ENCODE data around the gene STRIP1. TPM values are rescaled to one million over a fixed set of nuclear protein-coding genes. Genes with fewer than 3 reads are reported as not detected.

Gene STRIP1
- polyA plus RNA-seq, 1 of the 3 experiments (the other 2 are of a cell fraction) = 34.6 TPM

DNA sequence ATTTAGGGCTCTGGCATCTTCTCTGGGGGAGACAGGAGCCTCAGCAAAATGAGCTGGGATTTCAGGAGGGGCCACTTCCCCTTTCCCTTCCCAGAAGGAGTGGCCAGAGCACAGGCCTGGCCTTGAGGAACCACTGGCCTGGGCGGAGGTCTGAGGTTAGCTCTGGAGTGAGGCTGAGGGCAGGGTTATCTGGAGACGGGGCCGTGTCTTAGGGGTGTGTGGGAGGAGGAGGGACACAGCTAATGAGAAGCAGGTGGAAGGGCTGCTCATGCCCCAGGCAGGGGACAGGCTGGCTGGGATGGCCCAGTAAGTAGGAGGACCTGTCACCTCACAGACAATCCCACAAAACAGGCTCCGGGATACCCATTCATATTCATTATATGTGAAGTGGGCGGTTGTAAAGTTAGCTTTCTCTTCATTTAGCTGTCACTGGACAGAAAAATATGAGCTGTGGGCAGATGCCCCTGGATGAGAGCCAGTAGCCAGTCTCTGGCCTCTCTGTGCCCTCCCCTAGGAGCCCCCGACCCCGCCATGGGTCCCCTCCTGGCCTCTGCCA is 23.6 kb downstream of the STRIP1 start (continued):
- TF ChIP-seq, protein P1, sequence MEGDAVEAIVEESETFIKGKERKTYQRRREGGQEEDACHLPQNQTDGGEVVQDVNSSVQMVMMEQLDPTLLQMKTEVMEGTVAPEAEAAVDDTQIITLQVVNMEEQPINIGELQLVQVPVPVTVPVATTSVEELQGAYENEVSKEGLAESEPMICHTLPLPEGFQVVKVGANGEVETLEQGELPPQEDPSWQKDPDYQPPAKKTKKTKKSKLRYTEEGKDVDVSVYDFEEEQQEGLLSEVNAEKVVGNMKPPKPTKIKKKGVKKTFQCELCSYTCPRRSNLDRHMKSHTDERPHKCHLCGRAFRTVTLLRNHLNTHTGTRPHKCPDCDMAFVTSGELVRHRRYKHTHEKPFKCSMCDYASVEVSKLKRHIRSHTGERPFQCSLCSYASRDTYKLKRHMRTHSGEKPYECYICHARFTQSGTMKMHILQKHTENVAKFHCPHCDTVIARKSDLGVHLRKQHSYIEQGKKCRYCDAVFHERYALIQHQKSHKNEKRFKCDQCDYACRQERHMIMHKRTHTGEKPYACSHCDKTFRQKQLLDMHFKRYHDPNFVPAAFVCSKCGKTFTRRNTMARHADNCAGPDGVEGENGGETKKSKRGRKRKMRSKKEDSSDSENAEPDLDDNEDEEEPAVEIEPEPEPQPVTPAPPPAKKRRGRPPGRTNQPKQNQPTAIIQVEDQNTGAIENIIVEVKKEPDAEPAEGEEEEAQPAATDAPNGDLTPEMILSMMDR (IDR thresholded peaks at IDR 0.05) = no peak
- no peak for TF ChIP-seq FOSL2 (IDR thresholded peaks at IDR 0.05; ENCODE audit: borderline replicate concordance, low read depth)
- no peak for TF ChIP-seq TAF1 (IDR thresholded peaks at IDR 0.05; ENCODE audit: borderline replicate concordance, low read depth, low read length)
- no peak for TF ChIP-seq JUND (IDR thresholded peaks at IDR 0.05)
- peak; percentile 81 for TF ChIP-seq GATA2 (CRISPR knock-in tag; IDR thresholded peaks at IDR 0.05)
- peak; percentile 81 for TF ChIP-seq TCF12 (IDR thresholded peaks at IDR 0.05)
- TF ChIP-seq CHD2 (IDR thresholded peaks at IDR 0.05; ENCODE audit: low read length, partially characterized antibody) = peak; percentile 84
- peak; percentile 8; the same call in 1 of the 2 replicates for TF ChIP-seq SMC3 (IDR thresholded peaks at IDR 0.05; ENCODE audit: low read depth, low read length)
- TF ChIP-seq GABPA (IDR thresholded peaks at IDR 0.05; ENCODE audit: low read depth) = no peak
- TF ChIP-seq, protein P2, sequence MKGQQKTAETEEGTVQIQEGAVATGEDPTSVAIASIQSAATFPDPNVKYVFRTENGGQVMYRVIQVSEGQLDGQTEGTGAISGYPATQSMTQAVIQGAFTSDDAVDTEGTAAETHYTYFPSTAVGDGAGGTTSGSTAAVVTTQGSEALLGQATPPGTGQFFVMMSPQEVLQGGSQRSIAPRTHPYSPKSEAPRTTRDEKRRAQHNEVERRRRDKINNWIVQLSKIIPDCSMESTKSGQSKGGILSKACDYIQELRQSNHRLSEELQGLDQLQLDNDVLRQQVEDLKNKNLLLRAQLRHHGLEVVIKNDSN (IDR thresholded peaks at IDR 0.05; ENCODE audit: borderline replicate concordance, low read depth) = no peak
- peak; percentile 87 for TF ChIP-seq RCOR1 (IDR thresholded peaks at IDR 0.05; ENCODE audit: low read length)
- TF ChIP-seq FOXJ3 (CRISPR knock-in tag; IDR thresholded peaks at IDR 0.05) = peak; percentile 92
- TF ChIP-seq EZH2phosphoT487 (IDR thresholded peaks at IDR 0.05; ENCODE audit: borderline replicate concordance, low read depth) = no peak
- TF ChIP-seq, protein P3, sequence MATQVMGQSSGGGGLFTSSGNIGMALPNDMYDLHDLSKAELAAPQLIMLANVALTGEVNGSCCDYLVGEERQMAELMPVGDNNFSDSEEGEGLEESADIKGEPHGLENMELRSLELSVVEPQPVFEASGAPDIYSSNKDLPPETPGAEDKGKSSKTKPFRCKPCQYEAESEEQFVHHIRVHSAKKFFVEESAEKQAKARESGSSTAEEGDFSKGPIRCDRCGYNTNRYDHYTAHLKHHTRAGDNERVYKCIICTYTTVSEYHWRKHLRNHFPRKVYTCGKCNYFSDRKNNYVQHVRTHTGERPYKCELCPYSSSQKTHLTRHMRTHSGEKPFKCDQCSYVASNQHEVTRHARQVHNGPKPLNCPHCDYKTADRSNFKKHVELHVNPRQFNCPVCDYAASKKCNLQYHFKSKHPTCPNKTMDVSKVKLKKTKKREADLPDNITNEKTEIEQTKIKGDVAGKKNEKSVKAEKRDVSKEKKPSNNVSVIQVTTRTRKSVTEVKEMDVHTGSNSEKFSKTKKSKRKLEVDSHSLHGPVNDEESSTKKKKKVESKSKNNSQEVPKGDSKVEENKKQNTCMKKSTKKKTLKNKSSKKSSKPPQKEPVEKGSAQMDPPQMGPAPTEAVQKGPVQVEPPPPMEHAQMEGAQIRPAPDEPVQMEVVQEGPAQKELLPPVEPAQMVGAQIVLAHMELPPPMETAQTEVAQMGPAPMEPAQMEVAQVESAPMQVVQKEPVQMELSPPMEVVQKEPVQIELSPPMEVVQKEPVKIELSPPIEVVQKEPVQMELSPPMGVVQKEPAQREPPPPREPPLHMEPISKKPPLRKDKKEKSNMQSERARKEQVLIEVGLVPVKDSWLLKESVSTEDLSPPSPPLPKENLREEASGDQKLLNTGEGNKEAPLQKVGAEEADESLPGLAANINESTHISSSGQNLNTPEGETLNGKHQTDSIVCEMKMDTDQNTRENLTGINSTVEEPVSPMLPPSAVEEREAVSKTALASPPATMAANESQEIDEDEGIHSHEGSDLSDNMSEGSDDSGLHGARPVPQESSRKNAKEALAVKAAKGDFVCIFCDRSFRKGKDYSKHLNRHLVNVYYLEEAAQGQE (IDR thresholded peaks at IDR 0.05; ENCODE audit: low read depth, low read length) = no peak
- TF ChIP-seq FOXM1 (IDR thresholded peaks at IDR 0.05; ENCODE audit: low read depth) = no peak
- TF ChIP-seq, protein P4, sequence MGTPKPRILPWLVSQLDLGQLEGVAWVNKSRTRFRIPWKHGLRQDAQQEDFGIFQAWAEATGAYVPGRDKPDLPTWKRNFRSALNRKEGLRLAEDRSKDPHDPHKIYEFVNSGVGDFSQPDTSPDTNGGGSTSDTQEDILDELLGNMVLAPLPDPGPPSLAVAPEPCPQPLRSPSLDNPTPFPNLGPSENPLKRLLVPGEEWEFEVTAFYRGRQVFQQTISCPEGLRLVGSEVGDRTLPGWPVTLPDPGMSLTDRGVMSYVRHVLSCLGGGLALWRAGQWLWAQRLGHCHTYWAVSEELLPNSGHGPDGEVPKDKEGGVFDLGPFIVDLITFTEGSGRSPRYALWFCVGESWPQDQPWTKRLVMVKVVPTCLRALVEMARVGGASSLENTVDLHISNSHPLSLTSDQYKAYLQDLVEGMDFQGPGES (IDR thresholded peaks at IDR 0.05; ENCODE audit: low read depth, low read length) = no peak
- TF ChIP-seq RFX5 (IDR thresholded peaks at IDR 0.05; ENCODE audit: low read length) = no peak
- TF ChIP-seq SIN3A (IDR thresholded peaks at IDR 0.05; ENCODE audit: borderline replicate concordance, low read depth, low read length) = no peak
- no peak for TF ChIP-seq NRF1 (IDR thresholded peaks at IDR 0.05; ENCODE audit: low read depth, low read length)
- TF ChIP-seq ELF1 (IDR thresholded peaks at IDR 0.05) = no peak
